Panc1 (cell line): ENCODE results near the gene OR2B2.

Experiments
- CTCF ChIP-seq: fragments of 450-650 bp; IDR thresholded peaks from 2 replicates; pipeline ENCODE4 v1.5.1; 2017; ENCODE audit warnings: mild to moderate bottlenecking
- POLR2AphosphoS5 ChIP-seq: IDR thresholded peaks from 2 replicates; pipeline ENCODE4 v1.6.1; 2012; ENCODE audit warnings: mild to moderate bottlenecking, low read depth, low read length, moderate library complexity

- no peak for TF ChIP-seq POLR2AphosphoS5
- no peak for TF ChIP-seq CTCF
These were observed 20.8 kb downstream of the OR2B2 start for GRCh38 chr6:27891320-27891875.
